GM23248 (cell line): ENCODE data around the gene RRBP1. TPM values are rescaled to one million over a fixed set of nuclear protein-coding genes. Genes with fewer than 3 reads are reported as not detected.
A peak's percentile ranks its signal among the peaks of the same experiment; 100 is the strongest.

Source experiments
- DNase-seq: peaks from one replicate; pipeline ENCODE4 v3.0.0-alpha.2; 2015
- H2AFZ ChIP-seq: fragments of 200-600 bp; sonication (generic); 2 replicates; pipeline ENCODE4 v1.6.1; 2016; ENCODE audit warnings: antibody characterized with exemption
- H3F3A ChIP-seq: fragments of 200-600 bp; sonication (generic); 2 replicates; pipeline ENCODE4 v1.6.1; 2016; ENCODE audit warnings: mild to moderate bottlenecking, antibody characterized with exemption, mixed run types; ENCODE audit not compliant: insufficient read depth
- H3K27ac ChIP-seq: fragments of 200-600 bp; sonication (generic); 2 replicates; pipeline ENCODE4 v1.5.1; 2016; ENCODE audit warnings: mild to moderate bottlenecking
- H3K27me3 ChIP-seq: fragments of 200-600 bp; sonication (generic); replicated peaks from 2 replicates; pipeline ENCODE4 v1.6.1; 2016; ENCODE audit warnings: mild to moderate bottlenecking; ENCODE audit not compliant: insufficient read depth
- H3K36me3 ChIP-seq: fragments of 200-600 bp; sonication (generic); 2 replicates; pipeline ENCODE4 v1.6.1; 2016; ENCODE audit warnings: low read depth, mild to moderate bottlenecking
- H3K4me1 ChIP-seq: fragments of 200-600 bp; sonication (generic); 2 replicates; pipeline ENCODE4 v1.6.1; 2016; ENCODE audit warnings: mild to moderate bottlenecking; ENCODE audit not compliant: insufficient read depth
- H3K4me2 ChIP-seq: fragments of 200-600 bp; sonication (generic); one replicate; pipeline ENCODE4 v1.6.1; 2016; ENCODE audit warnings: mild to moderate bottlenecking; ENCODE audit not compliant: unreplicated experiment
- H3K4me3 ChIP-seq: fragments of 200-600 bp; sonication (generic); 2 replicates; pipeline ENCODE4 v1.5.1; 2016; ENCODE audit warnings: mild to moderate bottlenecking
- H3K79me2 ChIP-seq: fragments of 200-600 bp; sonication (generic); 2 replicates; pipeline ENCODE4 v1.6.1; 2016; ENCODE audit warnings: mild to moderate bottlenecking; ENCODE audit not compliant: insufficient read depth
- H3K9ac ChIP-seq: fragments of 200-600 bp; sonication (generic); 2 replicates; pipeline ENCODE4 v1.6.1; 2016; ENCODE audit warnings: mild to moderate bottlenecking
- H3K9me2 ChIP-seq: fragments of 200-600 bp; sonication (generic); 2 replicates; pipeline ENCODE4 v1.6.1; 2016; ENCODE audit warnings: mixed run types, mild to moderate bottlenecking, moderate library complexity; ENCODE audit not compliant: insufficient read depth
- H3K9me3 ChIP-seq: fragments of 200-600 bp; sonication (generic); one replicate; pipeline ENCODE4 v1.6.1; 2017; ENCODE audit warnings: low read depth
- H4K20me1 ChIP-seq: fragments of 200-600 bp; sonication (generic); 2 replicates; pipeline ENCODE4 v1.6.0; 2016; ENCODE audit not compliant: insufficient read depth
- EZH2 ChIP-seq: fragments of 200-600 bp; sonication (generic); IDR thresholded peaks from 2 replicates; pipeline ENCODE4 v1.6.1; 2018; ENCODE audit warnings: antibody characterized with exemption, mild to moderate bottlenecking; ENCODE audit not compliant: insufficient read depth, poor library complexity, severe bottlenecking
- EZH2phosphoT487 ChIP-seq: fragments of 200-600 bp; sonication (generic); IDR thresholded peaks from 2 replicates; pipeline ENCODE4 v1.6.1; 2018; ENCODE audit warnings: antibody characterized with exemption, moderate library complexity, mild to moderate bottlenecking, low read depth; ENCODE audit not compliant: insufficient read depth
- WGBS, 2 experiments: methylation state at CpG; one replicate each; pipeline ENCODE4 v1.1.6; 2015 to 2017; ENCODE audit warnings: low lambda C conversion rate in 2 of 2, low coverage in 1 of 2; ENCODE audit errors: missing lambda C conversion rate in 2 of 2; 5-methylcytosine and 5-hydroxymethylcytosine counted together
- in situ Hi-C: fragments of 300-500 bp; cut with MboI; formaldehyde crosslinking; loops from 2 replicates; pipeline ENCODE4 v1.15.0; 2020
- polyA plus RNA-seq: library from polyadenylated mRNA; unstranded; fragments of >200 nt; fragmentation: Nextera tagmentation; extraction: Ambion mirVana; gene quantifications from 2 replicates; pipeline ENCODE4 v1.2.1, GENCODE V29; 2016
- total RNA-seq: library from RNA; depleted of rRNA; stranded (reverse); fragments of >200 nt; shearing (Covaris generic); gene quantifications from 2 replicates; pipeline ENCODE4 v1.2.3, GENCODE V29; 2014

The RRBP1 gene
- total and polyA plus RNA-seq, 2 experiments from 2014 or later, result 127 to 182 TPM

DNA sequence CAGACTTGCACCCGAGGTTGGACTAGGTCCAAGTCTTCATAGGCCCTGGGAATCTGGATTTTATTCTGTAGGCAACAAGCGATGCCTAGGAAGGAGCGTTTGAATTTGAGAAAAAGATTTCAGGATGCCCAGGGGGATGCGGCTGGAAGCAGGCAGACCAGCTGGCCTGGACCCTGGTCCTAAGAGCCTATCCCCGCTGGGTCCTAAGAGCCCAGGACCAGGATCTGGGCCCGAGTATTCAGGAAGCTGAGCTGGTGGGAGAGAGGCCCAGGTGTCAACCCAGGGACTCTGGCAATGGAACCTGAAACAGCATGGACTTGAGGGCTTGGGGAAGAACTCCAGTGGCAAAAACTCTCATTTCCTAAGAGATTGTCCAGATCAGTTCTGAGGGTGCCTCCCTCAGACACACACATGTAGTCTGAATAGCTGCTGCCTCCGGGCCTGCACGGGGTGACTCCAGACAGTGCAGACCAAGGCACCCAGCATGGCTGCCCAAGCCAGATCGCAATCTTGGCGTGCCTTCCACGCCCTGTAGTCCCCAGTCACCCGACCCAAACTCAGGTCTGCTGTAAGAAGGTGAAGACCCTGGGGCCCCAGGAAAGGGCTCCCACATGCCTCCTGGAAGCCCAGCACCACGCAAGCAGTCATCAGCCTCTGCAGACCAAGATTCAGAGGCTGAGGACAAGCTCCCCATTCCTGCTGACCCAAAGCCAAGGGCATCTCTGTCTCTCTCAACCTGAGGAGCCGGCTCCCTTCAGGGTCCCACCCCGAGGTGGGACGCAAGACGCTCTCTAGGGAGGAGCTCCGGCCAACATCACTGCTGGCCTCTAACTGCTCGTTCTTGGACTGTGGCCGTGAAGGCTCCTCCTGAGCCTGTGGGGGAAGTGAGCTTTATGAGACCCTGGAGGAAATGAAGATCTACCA lies 34.4 kb downstream of the RRBP1 start:
- Histone ChIP-seq H4K20me1 (peaks cover 3% of the 10 kb centered on the region; the same call in 1 of the 2 replicates), H3K27ac (no peak overlapping the region), H3K27me3 (no peaks in the 10 kb centered on the region), H2AFZ (no peak overlapping the region), H3K4me3 (no peak overlapping the region), H3K9me3 (no peaks in the 10 kb centered on the region), H3K9me2 (no peaks in the 10 kb centered on the region), H3K79me2 (peaks cover 98% of the 10 kb centered on the region), H3F3A (peaks cover 16% of the 10 kb centered on the region; the same call in 1 of the 2 replicates), H3K4me1 (peaks cover 29% of the 10 kb centered on the region), H3K36me3 (no peaks in the 10 kb centered on the region), H3K4me2 (no peak overlapping the region), H3K9ac (no peak overlapping the region)
- TF ChIP-seq EZH2 (no peak), EZH2phosphoT487 (no peak)
- WGBS, 2 experiments, result 78 to 80% methylated on average over 20 of the region's 20 CpGs
- in situ Hi-C loops, result loop anchor here (25.0 kb wide), 1 partner anchor 640 kb away; the partner anchor contains the start of gene ZNF133
- no peak for DNase-seq

DNA sequence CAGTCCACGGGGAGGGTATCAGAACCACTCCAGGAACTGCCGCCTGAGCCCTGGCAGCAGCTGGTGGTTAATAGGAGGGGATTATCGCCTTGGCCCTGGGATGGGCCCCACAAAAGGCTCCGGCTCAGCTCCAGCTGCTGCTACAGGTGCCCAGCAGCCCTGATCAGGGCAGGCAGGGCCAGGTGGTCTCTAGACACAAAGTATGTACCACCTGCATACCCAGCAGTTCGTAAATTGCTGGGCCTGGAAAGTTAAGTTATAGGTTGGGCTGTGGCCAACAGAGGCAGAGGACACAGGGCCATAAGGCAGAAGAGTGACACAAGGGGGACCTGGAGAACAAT lies 35.1 kb downstream of the RRBP1 start:
- in situ Hi-C loops, result loop anchor here (25.0 kb wide), 1 partner anchor 640 kb away; the partner anchor contains the start of gene ZNF133
- Histone ChIP-seq H3F3A (peaks cover 14% of the 10 kb centered on the region; the same call in 1 of the 2 replicates), H3K27ac (no peak overlapping the region), H2AFZ (no peak overlapping the region), H3K9ac (no peak overlapping the region), H3K79me2 (peaks cover 98% of the 10 kb centered on the region), H3K9me2 (no peaks in the 10 kb centered on the region), H3K4me2 (no peak overlapping the region), H3K4me1 (peaks cover 23% of the 10 kb centered on the region), H3K9me3 (no peaks in the 10 kb centered on the region), H3K36me3 (no peaks in the 10 kb centered on the region), H3K4me3 (no peak overlapping the region), H3K27me3 (no peaks in the 10 kb centered on the region), H4K20me1 (peaks cover 3% of the 10 kb centered on the region; the same call in 1 of the 2 replicates)
- DNase-seq, result no peak
- TF ChIP-seq EZH2 (no peak), EZH2phosphoT487 (no peak)
- 68 to 71% methylated on average over 5 of the region's 5 CpGs for WGBS, 2 experiments

DNA sequence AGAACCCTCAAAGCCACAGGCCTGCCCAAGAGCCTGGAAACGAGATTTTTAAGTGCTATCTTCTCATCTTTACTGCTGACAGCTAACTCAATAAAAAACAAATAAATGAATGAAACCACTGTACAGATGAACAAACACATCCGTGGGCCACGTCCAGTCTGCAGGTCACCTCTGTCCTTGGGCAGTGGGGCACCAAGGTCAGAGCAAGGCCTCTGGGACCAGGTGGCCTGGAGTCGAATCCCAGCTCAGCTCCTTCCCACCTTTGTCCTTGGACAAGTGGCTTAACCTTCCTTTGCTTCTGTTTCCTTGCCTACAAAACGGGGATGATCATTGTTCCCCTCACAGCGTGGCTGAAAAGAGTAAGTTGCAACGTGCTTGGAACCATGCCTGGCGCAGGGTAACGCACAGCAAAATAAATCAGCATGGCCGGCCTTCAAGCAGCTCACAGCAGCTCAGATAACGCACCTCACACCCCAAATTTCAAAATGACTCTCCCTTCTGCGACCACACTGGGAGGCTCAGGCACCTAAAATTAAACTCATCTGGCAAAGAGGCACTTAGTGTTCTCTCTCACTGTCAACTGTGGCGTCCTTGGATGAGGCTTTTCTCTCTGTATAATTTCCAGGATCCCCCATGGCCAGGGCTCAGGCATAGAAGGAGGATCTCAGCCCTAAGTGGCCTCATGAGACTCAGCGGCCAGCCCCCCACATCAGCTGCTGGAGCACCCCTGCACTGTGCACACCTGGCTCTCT lies 35.7 kb downstream of the RRBP1 start:
- in situ Hi-C loops, result loop anchor here (25.0 kb wide), 1 partner anchor 641 kb away; the partner anchor contains the start of gene ZNF133
- Histone ChIP-seq H3K36me3 (peaks cover 1% of the 10 kb centered on the region; the same call in 1 of the 2 replicates), H3K4me3 (no peak overlapping the region), H3K9me2 (no peaks in the 10 kb centered on the region), H3K27ac (peak overlapping the region; percentile 2; the same call in 1 of the 2 replicates), H2AFZ (no peak overlapping the region), H3K9ac (no peak overlapping the region; the same call in 1 of the 2 replicates), H3K79me2 (peaks cover 98% of the 10 kb centered on the region), H3K27me3 (no peaks in the 10 kb centered on the region), H3K4me2 (no peak overlapping the region), H3K4me1 (peaks cover 18% of the 10 kb centered on the region), H4K20me1 (peaks cover 3% of the 10 kb centered on the region; the same call in 1 of the 2 replicates), H3F3A (peaks cover 8% of the 10 kb centered on the region; the same call in 1 of the 2 replicates), H3K9me3 (no peaks in the 10 kb centered on the region)
- DNase-seq, result no peak
- WGBS, 2 experiments, result 64 to 68% methylated on average over 14 of the region's 14 CpGs
- TF ChIP-seq EZH2phosphoT487 (no peak), EZH2 (no peak)
